ENCODE measurements around the gene CEP295NL. TPM values are rescaled to one million over a fixed set of nuclear protein-coding genes. Genes with fewer than 3 reads are reported as not detected.
"Not testable (repeated sequence)": the region's sequence is repeated elsewhere in the genome, so short reads cannot be mapped to it uniquely, and the experiment has no call there.

Gene CEP295NL
- total RNA-seq, 2 donors from 2014 or later: 1.3 to 3.1 TPM

DNA sequence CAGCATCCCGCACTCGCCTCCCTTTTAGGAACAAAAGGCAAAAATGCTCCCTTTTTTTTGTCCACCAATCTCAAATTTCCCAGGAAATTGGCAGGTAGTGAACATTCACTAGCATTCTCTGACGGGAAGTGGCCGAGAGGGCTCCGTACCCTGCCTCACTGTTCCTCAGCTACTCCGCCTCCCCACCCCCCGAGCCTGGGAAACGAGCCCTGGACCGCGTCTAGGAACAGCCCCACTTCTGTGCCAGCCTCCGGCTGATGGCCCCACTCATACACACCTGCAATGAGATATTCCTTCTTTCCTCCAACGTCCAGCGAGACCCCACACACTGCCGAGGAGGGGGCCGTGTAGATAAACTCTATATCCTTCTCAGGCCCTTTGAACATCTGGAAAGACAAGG lies 32.4 kb downstream of the CEP295NL start:
- DNase-seq (no peak), ATAC-seq (no peak)
- Histone ChIP-seq H3K27me3 (no peaks in the 10 kb centered on the region), H3K4me1 (peaks cover 28% of the 10 kb centered on the region), H3K4me3 (no peak overlapping the region), H3K36me3 (replicated peaks in 1 of 2; ENCODE audit: insufficient read depth in 1 of 2, low read depth in 2 of 2) (peaks cover 0 to 7% of the 10 kb centered on the region in 2 donors), H3K27ac (no peak overlapping the region), H3K9me3 (no peaks in the 10 kb centered on the region)
- no peak for TF ChIP-seq POLR2A (IDR thresholded peaks at IDR 0.05)
- TF ChIP-seq, protein P1, sequence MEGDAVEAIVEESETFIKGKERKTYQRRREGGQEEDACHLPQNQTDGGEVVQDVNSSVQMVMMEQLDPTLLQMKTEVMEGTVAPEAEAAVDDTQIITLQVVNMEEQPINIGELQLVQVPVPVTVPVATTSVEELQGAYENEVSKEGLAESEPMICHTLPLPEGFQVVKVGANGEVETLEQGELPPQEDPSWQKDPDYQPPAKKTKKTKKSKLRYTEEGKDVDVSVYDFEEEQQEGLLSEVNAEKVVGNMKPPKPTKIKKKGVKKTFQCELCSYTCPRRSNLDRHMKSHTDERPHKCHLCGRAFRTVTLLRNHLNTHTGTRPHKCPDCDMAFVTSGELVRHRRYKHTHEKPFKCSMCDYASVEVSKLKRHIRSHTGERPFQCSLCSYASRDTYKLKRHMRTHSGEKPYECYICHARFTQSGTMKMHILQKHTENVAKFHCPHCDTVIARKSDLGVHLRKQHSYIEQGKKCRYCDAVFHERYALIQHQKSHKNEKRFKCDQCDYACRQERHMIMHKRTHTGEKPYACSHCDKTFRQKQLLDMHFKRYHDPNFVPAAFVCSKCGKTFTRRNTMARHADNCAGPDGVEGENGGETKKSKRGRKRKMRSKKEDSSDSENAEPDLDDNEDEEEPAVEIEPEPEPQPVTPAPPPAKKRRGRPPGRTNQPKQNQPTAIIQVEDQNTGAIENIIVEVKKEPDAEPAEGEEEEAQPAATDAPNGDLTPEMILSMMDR (IDR thresholded peaks at IDR 0.05): no peak
- WGBS, 2 donors: 79 to 85% methylated on average over 15 of the region's 15 CpGs
- intact Hi-C loops (cut with DNase I): no loop called here

- Histone ChIP-seq H3K27me3 (no peaks in the 10 kb centered on the region), H3K9me3 (no peaks in the 10 kb centered on the region), H3K4me3 (no peak overlapping the region), H3K4me1 (peaks cover 14% of the 10 kb centered on the region), H3K27ac (no peak overlapping the region), H3K36me3 (replicated peaks in 1 of 2; ENCODE audit: insufficient read depth in 1 of 2, low read depth in 2 of 2) (peaks cover 0 to 7% of the 10 kb centered on the region in 2 donors)
- ATAC-seq (no peak), DNase-seq (no peak)
- TF ChIP-seq, protein P1 (IDR thresholded peaks at IDR 0.05): no peak
- TF ChIP-seq POLR2A (IDR thresholded peaks at IDR 0.05): no peak
- WGBS, 2 donors: 80 to 85% methylated on average over 7 of the region's 7 CpGs
- intact Hi-C loops (cut with DNase I): loop anchor here (5.0 kb wide), 1 partner anchor 99 kb away; no protein-coding TSS in a partner anchor
These were observed 34.6 kb downstream of the CEP295NL start for GRCh38 chr17:78868391-78868790.

DNA sequence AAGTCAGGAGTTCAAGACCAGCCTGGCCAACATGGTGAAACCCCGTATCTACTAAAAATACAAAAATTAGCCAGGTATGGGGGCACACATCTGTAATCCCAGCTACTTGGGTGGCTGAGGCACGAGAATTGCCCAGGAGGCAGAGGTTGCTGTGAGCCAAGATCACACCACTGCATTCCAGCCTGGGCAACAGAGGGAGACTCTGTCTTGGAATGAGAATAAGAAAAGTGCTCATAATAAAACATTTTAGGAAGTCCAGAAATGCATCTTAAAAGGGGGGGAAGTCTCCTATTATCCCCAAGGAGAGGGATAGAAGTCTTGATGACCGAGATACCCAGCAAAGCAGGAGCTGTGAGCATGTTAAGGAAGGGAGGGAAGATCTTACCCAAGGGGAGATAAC lies 36.0 kb downstream of the CEP295NL start:
- 77 to 90% methylated on average over 3 of the region's 3 CpGs for WGBS, 2 donors
- ATAC-seq; H3K9me3 ChIP-seq; H3K36me3 ChIP-seq (replicated peaks in 1 of 2; ENCODE audit: insufficient read depth in 1 of 2, low read depth in 2 of 2); DNase-seq; H3K27me3 ChIP-seq; H3K4me3 ChIP-seq: not testable (repeated sequence)
- peaks cover 20% of the 10 kb centered on the region for H3K4me1 ChIP-seq
- intact Hi-C loops (cut with DNase I): loop anchor here (5.0 kb wide), 1 partner anchor 100 kb away; no protein-coding TSS in a partner anchor
- peak overlapping the region in 1 of 4 donors; percentile 32 for H3K27ac ChIP-seq

- peak overlapping the region in 3 of 4 donors; percentile 55 to 73 (median 65) for H3K27ac ChIP-seq
- H3K4me3 ChIP-seq: no peak overlapping the region
- H3K36me3 ChIP-seq (replicated peaks in 1 of 2; ENCODE audit: insufficient read depth in 1 of 2, low read depth in 2 of 2): peaks cover 0 to 4% of the 10 kb centered on the region in 2 donors
- intact Hi-C loops (cut with DNase I): loop anchor here (5.0 kb wide), 1 partner anchor 101 kb away; no protein-coding TSS in a partner anchor
- WGBS, 2 donors: 11 to 21% methylated on average over 19 of the region's 19 CpGs
- TF ChIP-seq POLR2A (IDR thresholded peaks at IDR 0.05): no peak
- TF ChIP-seq, protein P1 (IDR thresholded peaks at IDR 0.05): peak; percentile 86 to 97 (median 95)
- H3K4me1 ChIP-seq: peaks cover 27% of the 10 kb centered on the region
- DNase-seq (peak; percentile 90 to 92 (median 91)), ATAC-seq (peak; percentile 81)
- no peaks in the 10 kb centered on the region for H3K27me3 ChIP-seq
- no peaks in the 10 kb centered on the region for H3K9me3 ChIP-seq
These were observed 37.2 kb downstream of the CEP295NL start for GRCh38 chr17:78865682-78866390.

DNA sequence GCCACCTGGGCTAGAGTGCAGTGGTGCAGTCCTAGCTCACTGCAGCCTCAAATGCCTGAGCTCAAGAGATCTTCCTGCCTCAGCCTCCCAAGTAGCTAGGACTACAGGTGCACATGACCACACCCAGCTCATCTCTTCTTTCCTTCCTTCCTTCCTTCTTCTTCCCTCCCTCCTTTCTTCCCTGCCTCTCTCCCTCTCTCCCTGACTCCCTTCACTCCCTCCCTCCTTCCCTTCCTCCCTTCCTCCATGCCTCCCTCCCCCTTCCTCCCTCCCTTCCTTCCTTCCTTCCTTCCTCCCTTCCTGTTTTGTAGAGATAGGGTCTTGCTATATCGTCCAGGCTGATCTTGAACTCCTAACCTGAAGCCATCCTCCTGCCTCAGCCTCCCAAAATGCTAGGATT lies 38.9 kb downstream of the CEP295NL start:
- no peak overlapping the region for H3K4me3 ChIP-seq
- no peak for DNase-seq
- no peak overlapping the region for H3K27ac ChIP-seq
- no peaks in the 10 kb centered on the region for H3K36me3 ChIP-seq (replicated peaks in 1 of 2; ENCODE audit: insufficient read depth in 1 of 2, low read depth in 2 of 2)
- WGBS, 2 donors: 23 to 73% methylated on average over 1 of the region's 1 CpG
- H3K27me3 ChIP-seq: no peaks in the 10 kb centered on the region
- ATAC-seq: no peak
- no peaks in the 10 kb centered on the region for H3K9me3 ChIP-seq
- intact Hi-C loops (cut with DNase I): no loop called here
- no peak for TF ChIP-seq POLR2A (IDR thresholded peaks at IDR 0.05)
- TF ChIP-seq, protein P1 (IDR thresholded peaks at IDR 0.05): no peak
- peaks cover 27% of the 10 kb centered on the region for H3K4me1 ChIP-seq
